ENCODE data around the gene PSMC6. TPM values are rescaled to one million over a fixed set of nuclear protein-coding genes. Genes with fewer than 3 reads are reported as not detected.

The PSMC6 gene
- total RNA-seq, 4 donors from 2014 or later: 44.7 to 81.8 (median 68.3) TPM

GRCh38 chr14:52729585-52729924, 22.6 kb downstream of the PSMC6 start:
- Histone ChIP-seq H3K27me3 (no peaks in the 10 kb centered on the region), H3K36me3 (peaks cover 0 to 66% (median 0%) of the 10 kb centered on the region in 3 donors), H3K9me3 (no peaks in the 10 kb centered on the region), H3K4me3 (peak overlapping the region; percentile 70 to 93 (median 88)), H3K4me1 (peaks cover 0 to 12% (median 4%) of the 10 kb centered on the region in 4 donors), H3K27ac (peak overlapping the region; percentile 9 to 93 (median 90))
- no peak for TF ChIP-seq POLR2A (IDR thresholded peaks at IDR 0.05)
- TF ChIP-seq EP300 (IDR thresholded peaks at IDR 0.05): no peak
- no peak for TF ChIP-seq CTCF (IDR thresholded peaks at IDR 0.05)
- WGBS, 2 donors: 3 to 4% methylated on average over 7 to 8 of the region's 8 CpGs
- DNase-seq (ENCODE audit: low spot score in 2 of 2): no peak

- no peaks in the 10 kb centered on the region for H3K9me3 ChIP-seq
- peaks cover 0 to 66% (median 0%) of the 10 kb centered on the region in 3 donors for H3K36me3 ChIP-seq
- peaks cover 0 to 12% (median 4%) of the 10 kb centered on the region in 4 donors for H3K4me1 ChIP-seq
- peak within 1 kb of the TSS; percentile 70 to 93 (median 88) for H3K4me3 ChIP-seq
- H3K27me3 ChIP-seq: no peaks in the 10 kb centered on the region
- peak; percentile 96 to 97 for DNase-seq (ENCODE audit: low spot score in 2 of 2)
- 1 to 2% methylated on average over 10 to 63 of the region's 72 CpGs for WGBS, 2 donors
- peak; percentile 18 to 66 (median 45) for TF ChIP-seq CTCF (IDR thresholded peaks at IDR 0.05)
- TF ChIP-seq EP300 (IDR thresholded peaks at IDR 0.05): peak; percentile 70 to 87
- peak; percentile 27 to 88 for TF ChIP-seq POLR2A (IDR thresholded peaks at IDR 0.05)
- H3K27ac ChIP-seq: peak within 1 kb of the TSS; percentile 54 to 94 (median 91)
Measured at GRCh38 chr14:52729925-52730708, 23.1 kb downstream of the PSMC6 start, which contains the start of gene STYX. Gene STYX, plus strand, starts transcription at chr14:52730166. Its CDS starts 309 bp downstream, at chr14:52730475.

GRCh38 chr14:52730709-52731111, 23.7 kb downstream of the PSMC6 start:
- Histone ChIP-seq H3K4me3 (peak overlapping the region; percentile 70 to 93 (median 88)), H3K4me1 (peaks cover 0 to 12% (median 4%) of the 10 kb centered on the region in 4 donors), H3K36me3 (peaks cover 0 to 61% (median 0%) of the 10 kb centered on the region in 3 donors), H3K27ac (peak overlapping the region; percentile 54 to 94 (median 91)), H3K9me3 (no peaks in the 10 kb centered on the region), H3K27me3 (no peaks in the 10 kb centered on the region)
- TF ChIP-seq POLR2A (IDR thresholded peaks at IDR 0.05) (no peak), EP300 (IDR thresholded peaks at IDR 0.05) (no peak), CTCF (IDR thresholded peaks at IDR 0.05) (no peak)
- DNase-seq (ENCODE audit: low spot score in 2 of 2): peak in 1 of 2 donors; percentile 17
- whole genome bisulfite sequencing, 2 donors: 2% methylated on average over 8 to 11 of the region's 11 CpGs

GRCh38 chr14:52733824-52734223, 26.8 kb downstream of the PSMC6 start:
- H3K9me3 ChIP-seq: no peaks in the 10 kb centered on the region
- H3K4me3 ChIP-seq: no peak overlapping the region
- TF ChIP-seq EP300 (IDR thresholded peaks at IDR 0.05): no peak
- TF ChIP-seq POLR2A (IDR thresholded peaks at IDR 0.05): no peak
- TF ChIP-seq CTCF (IDR thresholded peaks at IDR 0.05): no peak
- peaks cover 0 to 15% (median 4%) of the 10 kb centered on the region in 4 donors for H3K4me1 ChIP-seq
- WGBS, 2 donors: 96 to 98% methylated on average over 9 of the region's 9 CpGs
- H3K36me3 ChIP-seq: peaks cover 0 to 37% (median 0%) of the 10 kb centered on the region in 3 donors
- H3K27me3 ChIP-seq: no peaks in the 10 kb centered on the region
- H3K27ac ChIP-seq: no peak overlapping the region
- no peak for DNase-seq (ENCODE audit: low spot score in 2 of 2)

- DNase-seq (ENCODE audit: low spot score in 2 of 2): no peak
- WGBS, 2 donors: 69 to 84% methylated on average over 1 of the region's 1 CpG
- TF ChIP-seq POLR2A (IDR thresholded peaks at IDR 0.05): no peak
- TF ChIP-seq CTCF (IDR thresholded peaks at IDR 0.05): no peak
- no peak for TF ChIP-seq EP300 (IDR thresholded peaks at IDR 0.05)
Measured at GRCh38 chr14:52735921-52736489, 29.0 kb downstream of the PSMC6 start.

More at GRCh38 chr14:52735921-52736489, 29.0 kb downstream of the PSMC6 start:
- H3K36me3 ChIP-seq: peaks cover 0 to 34% (median 0%) of the 10 kb centered on the region in 3 donors
- H3K9me3 ChIP-seq: no peaks in the 10 kb centered on the region
- H3K4me3 ChIP-seq: no peak overlapping the region
- peaks cover 0 to 11% (median 3%) of the 10 kb centered on the region in 4 donors for H3K4me1 ChIP-seq
- no peak overlapping the region for H3K27ac ChIP-seq
- H3K27me3 ChIP-seq: no peaks in the 10 kb centered on the region

All from tibial nerve (tissue), 4 donors.